Vagina (tissue), 2 donors: Measurements from ENCODE around the gene TLDC2. TPM values are rescaled to one million over a fixed set of nuclear protein-coding genes. Genes with fewer than 3 reads are reported as not detected.
A peak's percentile ranks its signal among the peaks of the same experiment; 100 is the strongest.
"Not testable (repeated sequence)": the region's sequence is repeated elsewhere in the genome, so short reads cannot be mapped to it uniquely, and the experiment has no call there.

Experiments
- DNase-seq, 2 donors: peaks; one replicate each; pipeline ENCODE4 v3.0.0-alpha.2; 2017; ENCODE audit errors: extremely low spot score in 2 of 2
- H3K27ac ChIP-seq: fragments of 200-600 bp; sonication (generic); one replicate; pipeline ENCODE4 v1.5.1; 2019
- H3K27me3 ChIP-seq: fragments of 200-600 bp; sonication (generic); one replicate; pipeline ENCODE4 v1.5.1; 2019
- H3K36me3 ChIP-seq, 2 donors: fragments of 200-600 bp; sonication (generic); one replicate each; pipeline ENCODE4 v1.5.1; 2017 to 2019
- H3K4me1 ChIP-seq: fragments of 200-600 bp; sonication (generic); one replicate; pipeline ENCODE4 v1.5.1; 2019
- H3K4me3 ChIP-seq, 2 donors: fragments of 200-600 bp; sonication (generic); 1 replicate in 1 of 2; 2 replicates in 1 of 2; pipeline ENCODE4 v1.5.1; 2016 to 2019
- H3K9me3 ChIP-seq: fragments of 200-600 bp; sonication (generic); one replicate; pipeline ENCODE4 v1.5.1; 2019
- POLR2A ChIP-seq, 2 donors: fragments of 450-650 bp; IDR thresholded peaks; one replicate each; pipeline ENCODE4 v1.6.1; 2017; ENCODE audit warnings: antibody characterized with exemption in 2 of 2, mild to moderate bottlenecking in 2 of 2, moderate library complexity in 2 of 2
- POLR2AphosphoS5 ChIP-seq, 2 donors: sonication (generic); formaldehyde crosslinking; IDR thresholded peaks; one replicate each; pipeline ENCODE4 v1.9.0; 2017; ENCODE audit warnings: antibody characterized with exemption in 2 of 2, mild to moderate bottlenecking in 2 of 2, low read depth in 1 of 2; ENCODE audit not compliant: insufficient read depth in 1 of 2
- intact Hi-C: fragments of 100-400 bp; cut with DNase I; formaldehyde crosslinking; loops from one replicate; pipeline ENCODE4 v1.15.1; 2023
- total RNA-seq: library from RNA; depleted of rRNA; stranded (reverse); fragments of >200 nt; gene quantifications from one replicate; pipeline ENCODE4 v1.2.3, GENCODE V29; 2016
- TF ChIP-seq, protein P1 (sequence below), 3 experiments: fragments of 450-650 bp in 2 of 3; fragments of 200-600 bp in 1 of 3; sonication (generic) in 1 of 3; IDR thresholded peaks; one replicate each; pipeline ENCODE4 v1.5.1; 2017 to 2019; ENCODE audit warnings: antibody characterized with exemption in 3 of 3, mild to moderate bottlenecking in 2 of 3, moderate library complexity in 2 of 3

The TLDC2 gene
- total RNA-seq, 1 donor from 2014 or later: 3.9 TPM

DNA sequence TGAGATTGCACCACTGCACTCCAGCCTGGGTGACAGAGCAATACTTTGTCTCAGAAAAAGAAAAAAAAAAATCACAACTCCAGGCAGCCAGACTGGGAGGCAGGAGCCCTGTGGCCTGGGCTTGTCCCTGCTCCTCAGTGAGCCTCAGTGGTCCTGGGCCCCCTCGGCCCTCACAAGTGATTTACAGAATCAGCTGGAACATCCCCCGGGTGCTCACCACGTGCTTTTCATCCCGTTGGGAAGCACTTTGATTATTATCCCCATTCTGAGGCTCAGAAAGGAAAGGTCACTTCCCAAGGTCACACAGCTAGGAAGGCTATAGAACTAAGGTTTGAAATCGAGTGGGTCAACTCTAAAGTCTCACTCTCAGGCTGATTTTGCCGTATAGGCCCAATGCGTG, 43.1 kb upstream of the TLDC2 start:
- H3K4me1 ChIP-seq: peaks cover 68% of the 10 kb centered on the region
- peak overlapping the region; percentile 91 for H3K27ac ChIP-seq
- intact Hi-C loops: loop anchor here (5.0 kb wide), 1 partner anchor 60 kb away; the partner anchor contains the start of gene DSN1
- DNase-seq: no peak
- no peaks in the 10 kb centered on the region for H3K9me3 ChIP-seq
- no peaks in the 10 kb centered on the region for H3K27me3 ChIP-seq
- H3K36me3 ChIP-seq: peaks cover 0 to 15% of the 10 kb centered on the region in 2 donors
- TF ChIP-seq POLR2AphosphoS5 (IDR thresholded peaks at IDR 0.05; ENCODE audit: insufficient read depth in 1 of 2, low read depth in 1 of 2) (no peak), POLR2A (IDR thresholded peaks at IDR 0.05) (no peak)
- TF ChIP-seq, protein P1, sequence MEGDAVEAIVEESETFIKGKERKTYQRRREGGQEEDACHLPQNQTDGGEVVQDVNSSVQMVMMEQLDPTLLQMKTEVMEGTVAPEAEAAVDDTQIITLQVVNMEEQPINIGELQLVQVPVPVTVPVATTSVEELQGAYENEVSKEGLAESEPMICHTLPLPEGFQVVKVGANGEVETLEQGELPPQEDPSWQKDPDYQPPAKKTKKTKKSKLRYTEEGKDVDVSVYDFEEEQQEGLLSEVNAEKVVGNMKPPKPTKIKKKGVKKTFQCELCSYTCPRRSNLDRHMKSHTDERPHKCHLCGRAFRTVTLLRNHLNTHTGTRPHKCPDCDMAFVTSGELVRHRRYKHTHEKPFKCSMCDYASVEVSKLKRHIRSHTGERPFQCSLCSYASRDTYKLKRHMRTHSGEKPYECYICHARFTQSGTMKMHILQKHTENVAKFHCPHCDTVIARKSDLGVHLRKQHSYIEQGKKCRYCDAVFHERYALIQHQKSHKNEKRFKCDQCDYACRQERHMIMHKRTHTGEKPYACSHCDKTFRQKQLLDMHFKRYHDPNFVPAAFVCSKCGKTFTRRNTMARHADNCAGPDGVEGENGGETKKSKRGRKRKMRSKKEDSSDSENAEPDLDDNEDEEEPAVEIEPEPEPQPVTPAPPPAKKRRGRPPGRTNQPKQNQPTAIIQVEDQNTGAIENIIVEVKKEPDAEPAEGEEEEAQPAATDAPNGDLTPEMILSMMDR (IDR thresholded peaks at IDR 0.05): no peak
- H3K4me3 ChIP-seq: no peak overlapping the region

DNA sequence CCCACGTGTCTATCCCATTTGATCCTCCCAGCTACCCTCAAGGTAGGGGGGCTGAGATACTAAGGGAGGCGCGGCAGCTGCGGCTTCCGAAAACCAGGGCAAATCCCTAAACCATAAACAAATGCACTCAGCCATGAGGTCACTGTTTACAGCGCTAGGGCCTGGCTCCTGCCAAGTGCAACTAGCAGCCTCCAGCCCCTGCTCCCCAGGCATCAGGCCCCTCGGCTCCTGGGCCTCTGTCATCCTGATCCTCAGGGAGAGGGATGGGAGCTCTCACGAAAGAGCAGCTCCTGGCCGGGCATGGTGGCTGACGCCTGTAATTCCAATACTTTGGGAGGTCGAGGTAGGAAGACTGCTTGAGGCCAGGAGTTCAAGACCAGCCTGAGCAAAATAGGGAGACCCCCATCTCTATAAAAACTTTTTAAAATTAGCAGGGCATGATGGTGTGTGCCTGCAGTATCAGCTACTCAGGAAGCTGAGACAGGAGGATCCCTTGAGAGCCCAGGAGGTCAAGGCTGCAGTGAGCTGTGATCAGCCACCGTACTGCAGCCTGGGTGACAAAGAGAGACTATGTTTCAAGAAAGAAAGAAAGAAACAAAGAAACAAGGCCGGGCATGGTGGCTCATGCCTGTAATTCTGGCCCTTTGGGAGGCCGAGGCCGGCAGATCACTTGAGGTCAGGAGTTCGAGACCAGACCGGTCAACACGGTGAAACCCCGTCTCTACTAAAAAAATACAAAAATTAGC, 42.5 kb upstream of the TLDC2 start:
- Histone ChIP-seq H3K27ac (peak overlapping the region; percentile 91), H3K4me1 (peaks cover 68% of the 10 kb centered on the region), H3K36me3 (peaks cover 0 to 14% of the 10 kb centered on the region in 2 donors), H3K9me3 (no peaks in the 10 kb centered on the region), H3K27me3 (no peaks in the 10 kb centered on the region), H3K4me3 (no peak overlapping the region)
- no peak for TF ChIP-seq POLR2A (IDR thresholded peaks at IDR 0.05)
- TF ChIP-seq POLR2AphosphoS5 (IDR thresholded peaks at IDR 0.05; ENCODE audit: insufficient read depth in 1 of 2, low read depth in 1 of 2): peak in 1 of 2 donors; percentile 29
- intact Hi-C loops: loop anchor here (5.0 kb wide), 1 partner anchor 61 kb away; the partner anchor contains the start of gene DSN1
- DNase-seq: no peak

DNA sequence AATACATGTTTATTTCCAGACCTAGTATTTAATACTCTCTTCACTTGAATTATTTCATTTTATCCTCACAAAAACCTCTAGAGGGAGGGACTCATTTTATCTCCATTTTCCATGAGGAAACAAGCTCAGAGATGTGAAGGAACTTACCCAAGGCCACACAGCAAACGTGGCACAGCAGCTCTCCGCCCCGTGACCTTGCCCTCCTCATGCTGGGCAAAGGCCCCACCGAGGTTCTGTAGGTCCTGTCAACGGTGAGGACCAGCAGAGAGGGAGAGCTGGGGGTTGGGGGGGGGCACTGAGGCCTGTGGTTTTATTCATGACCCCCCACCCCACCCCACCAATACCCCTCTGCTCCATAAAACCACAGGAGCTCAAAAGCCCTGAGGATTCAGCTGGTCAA, 40.9 kb upstream of the TLDC2 start:
- no peak for DNase-seq
- TF ChIP-seq, protein P1 (IDR thresholded peaks at IDR 0.05): no peak
- no peak for TF ChIP-seq POLR2A (IDR thresholded peaks at IDR 0.05)
- TF ChIP-seq POLR2AphosphoS5 (IDR thresholded peaks at IDR 0.05; ENCODE audit: insufficient read depth in 1 of 2, low read depth in 1 of 2): no peak
- peaks cover 68% of the 10 kb centered on the region for H3K4me1 ChIP-seq
- H3K36me3 ChIP-seq: peaks cover 0 to 21% of the 10 kb centered on the region in 2 donors
- H3K27ac ChIP-seq: peak overlapping the region; percentile 91
- no peaks in the 10 kb centered on the region for H3K27me3 ChIP-seq
- intact Hi-C loops: no loop called here
- peak overlapping the region; percentile 15 to 30 for H3K4me3 ChIP-seq
- H3K9me3 ChIP-seq: no peaks in the 10 kb centered on the region

DNA sequence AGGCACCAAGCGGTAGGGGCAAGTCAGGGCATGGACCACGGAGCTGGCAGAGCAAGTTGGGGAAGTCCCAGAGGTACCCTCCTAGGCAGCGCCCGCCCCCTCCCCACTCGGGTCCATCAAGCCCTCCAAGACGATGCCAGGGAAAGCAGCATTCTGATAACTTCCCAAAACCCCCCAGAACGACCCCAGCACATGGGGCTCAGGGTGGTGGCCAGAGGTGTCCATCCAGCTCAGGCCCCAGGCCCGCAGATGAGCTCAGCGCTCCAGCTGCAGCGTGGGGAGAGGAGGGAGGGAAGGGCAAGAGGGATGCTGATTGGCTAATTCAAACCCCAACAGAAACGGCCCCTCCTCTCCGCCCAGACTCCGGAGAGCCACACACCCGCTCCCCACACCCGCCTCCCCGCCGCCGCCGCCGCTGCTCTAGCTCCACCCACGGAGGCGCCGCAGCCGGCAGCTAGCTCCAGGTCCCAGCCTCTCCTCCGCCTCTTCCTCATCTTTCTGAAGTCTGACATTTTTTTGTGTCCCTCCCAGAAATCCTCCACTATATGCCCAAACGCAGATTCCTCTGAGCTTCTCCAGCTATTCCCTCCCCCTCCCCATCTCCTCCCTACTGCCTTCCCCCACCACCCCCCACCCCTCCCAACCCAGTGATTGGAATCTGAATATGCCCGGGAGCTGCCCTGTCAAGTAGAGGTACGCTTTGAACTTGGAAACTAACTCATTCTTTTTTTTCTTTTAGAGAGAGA, 40.3 kb upstream of the TLDC2 start:
- TF ChIP-seq, protein P1 (IDR thresholded peaks at IDR 0.05): no peak
- peak; percentile 68 to 88 for TF ChIP-seq POLR2AphosphoS5 (IDR thresholded peaks at IDR 0.05; ENCODE audit: insufficient read depth in 1 of 2, low read depth in 1 of 2)
- TF ChIP-seq POLR2A (IDR thresholded peaks at IDR 0.05): peak in 1 of 2 donors; percentile 52

DNA sequence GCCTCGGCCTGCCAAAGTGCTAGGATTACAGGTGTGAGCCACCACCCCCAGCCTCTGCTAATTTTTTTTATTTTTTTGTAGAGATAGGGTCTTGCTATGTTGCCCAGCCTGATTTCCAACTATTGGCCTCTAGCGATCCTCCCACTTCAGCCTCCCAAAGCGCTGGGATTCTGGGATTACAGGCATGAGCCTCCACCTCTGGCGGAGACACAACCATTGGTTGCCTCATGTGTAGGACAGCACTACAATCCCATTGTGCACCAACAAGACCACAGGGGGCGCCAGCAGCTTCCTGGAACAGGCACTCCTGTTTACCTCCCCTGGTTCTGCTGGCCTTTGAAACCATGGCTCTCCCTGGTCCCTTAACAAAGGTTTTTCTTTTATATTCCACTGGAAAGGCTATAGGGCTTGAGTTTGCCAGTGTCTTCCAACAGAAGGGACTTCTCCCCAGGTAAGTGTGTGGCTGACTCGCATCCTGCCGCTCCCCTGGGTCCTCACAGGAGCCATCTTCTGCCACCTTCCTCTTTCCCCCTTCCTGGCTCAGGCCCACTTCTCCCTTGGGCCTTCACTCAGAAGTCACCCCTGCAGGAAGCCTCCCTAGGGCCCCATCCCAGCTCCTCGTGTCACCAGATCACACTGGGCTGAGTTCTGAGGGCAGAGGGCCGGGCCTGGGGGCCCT, 39.2 kb upstream of the TLDC2 start:
- Histone ChIP-seq H3K27ac (peak overlapping the region; percentile 91), H3K9me3 (no peaks in the 10 kb centered on the region), H3K27me3 (no peaks in the 10 kb centered on the region), H3K4me1 (peaks cover 56% of the 10 kb centered on the region), H3K36me3 (peaks cover 0 to 21% of the 10 kb centered on the region in 2 donors), H3K4me3 (no peak overlapping the region)
- intact Hi-C loops: no loop called here
- DNase-seq: no peak
- TF ChIP-seq POLR2A (IDR thresholded peaks at IDR 0.05) (no peak), POLR2AphosphoS5 (IDR thresholded peaks at IDR 0.05; ENCODE audit: insufficient read depth in 1 of 2, low read depth in 1 of 2) (no peak)
- TF ChIP-seq, protein P1 (IDR thresholded peaks at IDR 0.05): no peak

More for the DNA sequence above, 40.3 kb upstream of the TLDC2 start:
- intact Hi-C loops: no loop called here
- peaks cover 64% of the 10 kb centered on the region for H3K4me1 ChIP-seq
- DNase-seq: peak in 1 of 2 donors; percentile 94
- H3K27ac ChIP-seq: peak overlapping the region; percentile 91
- H3K9me3 ChIP-seq: no peaks in the 10 kb centered on the region
- peaks cover 0 to 21% of the 10 kb centered on the region in 2 donors for H3K36me3 ChIP-seq
- H3K4me3 ChIP-seq: peak overlapping the region; percentile 15 to 30
- no peaks in the 10 kb centered on the region for H3K27me3 ChIP-seq

DNA sequence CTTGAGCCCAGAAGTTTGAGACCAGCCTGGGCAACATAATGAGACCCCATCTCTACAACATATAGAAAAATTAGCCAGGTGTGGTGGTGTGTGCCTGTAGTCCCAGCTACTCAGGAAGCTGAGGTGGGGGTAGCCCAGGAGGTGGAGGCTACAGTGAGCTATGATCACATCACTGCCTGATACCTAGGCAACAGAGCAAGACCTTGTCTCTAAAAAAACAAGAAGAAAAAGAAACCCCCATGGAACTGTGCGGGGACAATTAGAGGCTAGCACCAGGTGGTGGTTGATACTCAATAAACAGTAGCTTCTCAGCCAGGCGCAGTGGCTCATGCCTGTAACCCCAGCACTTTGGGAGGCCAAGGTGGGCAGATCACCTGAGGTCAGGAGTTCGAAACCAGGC, 37.6 kb upstream of the TLDC2 start:
- peaks cover 56% of the 10 kb centered on the region for H3K4me1 ChIP-seq
- intact Hi-C loops, DNase-seq, H3K27ac ChIP-seq, H3K27me3 ChIP-seq, H3K4me3 ChIP-seq, H3K9me3 ChIP-seq: not testable (repeated sequence)
- peaks cover 0 to 21% of the 10 kb centered on the region in 2 donors for H3K36me3 ChIP-seq
